Activated CD4-positive, alpha-beta T cell treated with anti-CD3 and anti-CD28 coated beads, Interleukin-10, Interleukin-2, amounts not matched to agents 100 ng/mL and 50 ng/mL, durations not matched to agents 16 hours and 8 hours (primary cell): ENCODE measurements around the gene FAM217A.
"Not testable (repeated sequence)": the region's sequence is repeated elsewhere in the genome, so short reads cannot be mapped to it uniquely, and the experiment has no call there.

Source experiments
- DNase-seq: peaks from one replicate; pipeline ENCODE4 v3.0.0-alpha.2; 2020

FAM217A gene, protein sequence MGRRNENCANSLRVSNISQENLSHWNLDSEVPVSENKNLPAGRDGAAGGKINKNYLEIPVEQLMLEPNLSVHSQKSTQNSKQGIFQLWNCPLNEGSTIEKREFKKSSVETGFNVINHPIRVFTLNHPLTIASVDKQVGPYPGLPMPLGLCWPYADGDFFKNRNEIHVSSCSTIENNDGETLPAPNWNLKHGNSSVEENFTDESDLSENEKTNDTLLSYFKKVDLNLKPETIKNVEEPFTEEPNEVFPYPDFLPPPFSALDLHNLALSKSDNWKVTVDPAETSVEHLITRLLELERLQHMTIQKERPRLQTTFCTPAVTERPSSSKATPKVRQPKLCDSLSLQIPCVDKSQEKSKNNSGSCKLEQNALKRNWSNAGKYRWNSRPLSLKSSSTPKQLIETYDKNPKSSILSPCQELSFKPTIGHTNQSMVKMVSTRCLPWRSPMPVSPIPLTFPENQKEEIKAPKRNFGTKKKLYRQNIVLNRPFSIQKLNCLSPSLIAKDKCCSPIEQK

GRCh38 chr6:4078691-4079471 is at the start of gene FAM217A:
FAM217A (minus strand) TSS chr6:4079137; CDS start chr6:4077414, 1,723 bp downstream.
- no peak for DNase-seq

GRCh38 chr6:4128072-4128471 is 49.1 kb upstream of the FAM217A start:
- no peak for DNase-seq

- peak; percentile 7 for DNase-seq
Observed at GRCh38 chr6:4125933-4126864, 47.3 kb upstream of the FAM217A start.

DNA sequence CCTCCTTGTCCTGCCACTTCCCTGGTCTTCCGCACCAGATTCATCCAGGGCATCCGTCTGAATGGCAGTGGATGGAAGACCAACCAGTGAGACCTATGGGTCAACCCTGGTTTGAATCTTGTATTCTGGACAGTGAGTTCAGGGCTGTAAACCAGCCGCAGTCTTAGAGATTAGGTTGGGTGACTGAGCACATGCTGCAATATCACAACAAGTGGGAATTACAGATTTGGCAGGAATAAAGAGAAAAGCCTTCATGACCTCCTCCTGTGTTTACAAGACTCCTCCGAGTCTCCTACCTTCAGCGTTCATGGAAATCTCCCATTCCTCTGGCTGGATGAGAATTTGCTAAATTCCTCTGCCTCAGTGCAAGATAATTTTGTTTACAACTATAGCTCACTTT is 46.6 kb upstream of the FAM217A start:
- no peak for DNase-seq

DNA sequence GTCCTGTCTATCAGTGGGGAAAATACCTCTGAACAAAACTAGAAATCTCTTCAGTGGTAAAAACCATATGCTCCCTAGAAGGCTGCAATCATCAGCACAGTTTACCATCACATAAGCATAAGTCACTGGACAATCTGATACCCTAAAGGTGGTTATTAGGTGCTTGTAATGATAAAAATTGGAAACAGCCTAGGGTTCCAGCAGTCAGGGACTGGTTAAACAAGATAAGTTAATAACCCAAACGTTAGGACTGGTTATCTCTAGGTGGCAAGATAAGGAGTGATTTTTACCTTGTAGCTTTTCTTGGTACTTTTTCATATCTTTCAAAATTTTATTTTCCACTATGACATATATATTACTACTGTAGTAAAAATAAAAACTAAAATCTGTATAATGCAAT is 45.4 kb upstream of the FAM217A start:
- no peak for DNase-seq

GRCh38 chr6:4115741-4116140 is 36.8 kb upstream of the FAM217A start:
- DNase-seq: no peak

DNA sequence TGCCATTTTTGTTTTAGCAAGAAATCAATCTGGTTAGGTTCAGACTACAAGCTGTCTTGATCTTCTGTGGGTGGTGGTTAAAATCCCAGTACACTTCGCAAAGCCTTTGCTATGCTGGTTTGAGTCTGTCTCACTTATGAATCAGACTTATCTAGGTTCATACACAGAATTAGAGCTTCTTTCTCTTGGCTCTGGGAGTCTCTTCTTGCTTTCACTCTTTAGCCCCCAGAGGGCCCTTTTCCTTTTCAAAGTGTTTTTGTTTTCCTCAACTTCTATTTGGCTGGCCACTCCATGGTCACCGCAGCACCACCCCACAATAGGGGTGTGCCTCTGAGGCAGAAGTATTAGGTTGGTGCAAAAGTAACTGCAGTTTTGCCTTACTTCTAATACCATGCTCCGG is 35.2 kb upstream of the FAM217A start:
- no peak for DNase-seq

GRCh38 chr6:4113649-4114048 is 34.7 kb upstream of the FAM217A start:
- DNase-seq: no peak

DNA sequence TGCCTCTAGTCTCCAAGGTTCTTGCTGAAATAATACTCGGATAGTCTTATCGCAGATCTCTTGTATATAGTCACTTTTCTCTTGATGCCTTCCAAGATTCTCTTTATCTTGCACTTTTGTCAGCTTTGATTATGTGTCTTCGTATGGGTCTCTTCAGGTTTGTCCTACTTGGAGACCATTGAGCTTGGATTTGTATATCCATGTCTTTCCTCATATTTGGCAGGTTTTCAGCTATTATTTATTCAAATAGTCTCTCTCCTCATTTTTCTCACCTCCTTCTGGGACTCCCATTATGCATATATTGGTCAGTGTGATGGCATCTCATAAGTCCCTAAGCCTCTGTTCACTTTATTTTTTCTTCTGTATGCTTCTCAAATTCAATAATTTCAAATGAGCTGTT is 33.4 kb upstream of the FAM217A start:
- no peak for DNase-seq

GRCh38 chr6:4109363-4109815 is 30.5 kb upstream of the FAM217A start:
- DNase-seq: not testable (repeated sequence)

- DNase-seq: no peak
Observed at GRCh38 chr6:4108561-4109093, 29.7 kb upstream of the FAM217A start.

- no peak for DNase-seq
Observed at GRCh38 chr6:4107873-4108272, 28.9 kb upstream of the FAM217A start.

DNA sequence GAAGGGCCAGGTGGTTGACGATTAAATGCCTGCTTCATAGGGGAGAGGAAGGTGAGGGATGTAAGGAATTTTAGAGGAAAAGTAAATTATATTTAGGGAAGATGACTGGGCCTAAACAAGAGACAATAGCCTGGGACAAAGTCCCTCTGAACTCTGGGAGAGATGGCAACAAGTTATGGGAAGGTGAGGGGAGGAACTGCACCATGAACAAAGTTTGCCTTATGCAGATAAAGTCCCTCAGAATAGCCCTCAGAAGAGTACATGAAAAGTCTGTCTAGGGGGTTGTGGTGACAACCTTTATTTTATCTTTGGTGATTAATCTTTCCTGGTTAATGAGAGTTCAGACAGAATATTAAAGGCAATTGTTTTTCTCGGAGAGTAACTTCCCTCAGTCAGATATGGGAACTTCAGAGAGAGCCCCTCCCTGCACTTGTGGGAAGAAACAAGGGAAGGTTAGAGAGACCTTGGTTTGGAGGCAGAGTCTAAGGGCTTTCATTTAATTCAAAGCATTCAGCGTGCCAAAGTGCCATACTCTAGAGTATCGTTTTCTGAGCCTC is 27.1 kb upstream of the FAM217A start:
- DNase-seq: no peak

- DNase-seq: no peak
Observed at GRCh38 chr6:4103929-4104328, 25.0 kb upstream of the FAM217A start.

DNA sequence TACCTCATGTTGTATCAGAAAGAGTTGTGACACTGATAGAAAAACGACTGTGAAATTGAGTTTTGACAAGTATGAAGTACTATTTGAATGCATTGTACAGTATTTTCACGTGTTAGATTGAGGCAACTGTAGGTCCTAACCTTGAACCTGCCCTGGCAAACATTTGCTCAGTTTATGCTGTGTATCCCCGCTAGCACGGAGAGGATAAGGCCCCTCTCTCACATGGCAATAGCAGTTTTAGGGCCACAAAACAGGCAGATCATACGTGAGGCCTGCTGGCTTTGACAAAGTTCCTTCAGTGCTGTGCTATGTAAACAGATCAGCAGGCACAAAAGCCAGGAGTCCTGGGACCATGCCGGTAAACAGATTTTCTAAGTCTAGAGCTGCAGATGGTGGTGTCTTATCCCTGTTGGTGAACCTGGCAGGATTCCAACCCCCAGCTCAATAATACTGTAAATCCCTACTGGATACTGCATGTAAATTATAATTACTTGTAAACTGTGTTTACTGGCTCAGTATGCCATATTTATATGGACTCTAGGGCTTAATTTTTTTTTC is 23.8 kb upstream of the FAM217A start:
- no peak for DNase-seq

GRCh38 chr6:4101298-4101697 is 22.4 kb upstream of the FAM217A start:
- DNase-seq: no peak

DNA sequence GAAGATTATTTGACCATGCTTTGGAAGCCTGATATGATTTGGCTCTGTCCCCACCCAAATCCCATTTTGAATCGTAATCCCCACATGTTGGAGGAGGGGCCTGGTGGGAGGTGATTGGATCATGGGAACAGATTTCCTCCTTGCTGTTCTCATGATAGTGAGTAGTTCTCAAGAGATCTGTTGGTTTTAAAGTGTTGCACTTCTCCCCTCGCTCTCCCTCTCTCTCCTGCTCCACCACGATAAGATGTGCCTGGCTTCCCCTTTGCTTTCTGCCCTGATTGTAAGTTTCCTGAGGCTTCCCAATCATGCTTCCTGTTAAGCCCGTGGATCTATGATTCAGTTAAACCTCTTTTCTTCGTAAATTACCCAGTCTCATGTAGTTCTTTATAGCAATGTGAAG is 21.7 kb upstream of the FAM217A start:
- no peak for DNase-seq

GRCh38 chr6:4093288-4093687 is 14.4 kb upstream of the FAM217A start:
- no peak for DNase-seq

DNA sequence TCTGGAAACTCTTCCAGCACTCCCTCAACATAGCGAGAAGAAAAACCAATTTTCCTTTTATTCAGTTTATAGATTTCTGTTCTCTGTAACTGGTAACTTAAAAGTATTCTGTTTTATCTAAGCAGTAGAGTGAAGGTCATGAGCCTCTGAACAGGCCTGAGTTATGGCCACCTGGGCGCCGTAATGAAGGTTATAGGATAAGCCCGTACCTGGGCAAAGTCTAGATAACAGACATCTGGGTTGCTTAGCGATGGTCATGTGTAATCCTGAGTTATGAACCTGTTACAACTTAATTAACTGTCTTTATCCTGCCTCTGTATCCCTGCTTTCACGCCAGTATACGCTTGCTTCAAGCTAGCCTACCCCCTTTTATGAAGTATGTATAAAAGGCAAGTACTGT is 13.0 kb upstream of the FAM217A start:
- no peak for DNase-seq

DNA sequence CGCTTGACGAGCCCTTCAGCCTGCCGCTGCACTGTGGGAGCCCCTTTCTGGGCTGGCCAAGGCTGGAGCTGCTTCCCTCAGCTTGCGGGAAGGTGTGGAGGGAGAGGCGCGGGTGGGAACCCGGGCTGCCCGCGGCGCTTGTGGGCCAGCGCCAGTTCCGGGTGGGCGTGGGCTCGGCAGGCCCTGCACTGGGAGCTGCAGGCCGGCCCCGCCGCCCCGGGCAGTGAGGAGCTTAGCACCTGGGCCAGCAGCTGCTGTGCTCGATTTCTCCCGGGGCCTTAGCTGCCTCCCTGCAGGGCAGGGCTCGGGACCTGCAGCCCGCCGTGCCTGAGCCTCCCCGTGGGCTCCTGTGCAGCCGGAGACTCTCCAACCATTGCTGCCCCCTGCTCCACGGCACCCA is 11.1 kb upstream of the FAM217A start:
- DNase-seq: not testable (repeated sequence)

DNA sequence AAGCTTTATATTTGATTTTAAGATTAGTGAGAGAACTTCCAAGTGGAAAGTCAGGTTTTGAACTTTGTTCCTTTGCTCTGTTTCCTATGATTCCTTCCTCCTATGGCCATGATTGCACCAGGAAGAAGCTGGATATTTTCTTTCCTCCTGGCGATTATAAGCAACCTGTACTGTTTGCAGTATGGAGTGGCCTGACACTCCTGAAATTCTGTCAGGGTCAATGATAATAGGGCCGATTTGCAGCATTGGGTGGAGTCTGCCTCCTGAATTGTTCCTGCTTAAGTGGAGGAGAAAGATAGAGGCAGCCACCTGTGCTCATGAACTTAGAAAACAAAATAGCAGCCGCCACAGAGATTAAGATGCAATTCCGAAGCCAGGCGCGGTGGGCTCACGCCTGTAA is 9.8 kb upstream of the FAM217A start:
- no peak for DNase-seq

- no peak for DNase-seq
Observed at GRCh38 chr6:4085332-4085700, 6.4 kb upstream of the FAM217A start.
